HFF-Myc (cell line): ENCODE measurements around the gene MSGN1.
A peak's percentile ranks its signal among the peaks of the same experiment; 100 is the strongest.

ENCODE experiments used
- DNase-seq: peaks from one replicate; pipeline ENCODE4 v3.0.0-alpha.2; 2011; ENCODE audit warnings: low read depth; ENCODE audit errors: extremely low read depth
- H3K4me3 ChIP-seq: replicated peaks from 2 replicates; pipeline ENCODE4 v1.5.1; 2011; ENCODE audit warnings: low read depth, mild to moderate bottlenecking, control low read depth, low read length
- CTCF ChIP-seq: IDR thresholded peaks from 2 replicates; pipeline ENCODE4 v1.5.1; 2012; ENCODE audit warnings: mild to moderate bottlenecking, low read depth, low read length, control low read depth; ENCODE audit errors: missing control alignments

MSGN1 gene

GRCh38 chr2:17846676-17847075, 30.4 kb downstream of the MSGN1 start:
- no peak for DNase-seq
- no peak for TF ChIP-seq CTCF
- no peak overlapping the region for H3K4me3 ChIP-seq

GRCh38 chr2:17847236-17847635, 31.0 kb downstream of the MSGN1 start:
- H3K4me3 ChIP-seq: no peak overlapping the region
- no peak for DNase-seq
- no peak for TF ChIP-seq CTCF

GRCh38 chr2:17849275-17849674, 33.0 kb downstream of the MSGN1 start:
- no peak overlapping the region for H3K4me3 ChIP-seq
- DNase-seq: no peak
- no peak for TF ChIP-seq CTCF

GRCh38 chr2:17850151-17850550, 33.9 kb downstream of the MSGN1 start:
- no peak overlapping the region for H3K4me3 ChIP-seq
- no peak for TF ChIP-seq CTCF
- DNase-seq: no peak

GRCh38 chr2:17851731-17852585, 35.7 kb downstream of the MSGN1 start:
- H3K4me3 ChIP-seq: no peak overlapping the region
- DNase-seq: peak; percentile 65
- peak; percentile 76 for TF ChIP-seq CTCF

- no peak for TF ChIP-seq CTCF
- H3K4me3 ChIP-seq: no peak overlapping the region
- DNase-seq: no peak
Observed at GRCh38 chr2:17853799-17854198, 37.5 kb downstream of the MSGN1 start.

GRCh38 chr2:17857021-17857420, 40.8 kb downstream of the MSGN1 start:
- TF ChIP-seq CTCF: no peak
- H3K4me3 ChIP-seq: no peak overlapping the region
- DNase-seq: no peak
